Fibroblast of the aortic adventitia (primary cell): Measurements from ENCODE around the gene DENND1A. TPM values are rescaled to one million over a fixed set of nuclear protein-coding genes. Genes with fewer than 3 reads are reported as not detected.

Experiments
- DNase-seq: peaks from one replicate; pipeline ENCODE4 v3.0.0-alpha.2; 2010; ENCODE audit warnings: low read depth
- H3K4me3 ChIP-seq: 2 replicates; pipeline ENCODE4 v1.5.1; 2011; ENCODE audit warnings: low read depth, mild to moderate bottlenecking, control low read depth, low read length, moderate library complexity
- total RNA-seq: library from RNA; depleted of rRNA; stranded (reverse); fragments of >200 nt; gene quantifications from 2 replicates; pipeline ENCODE4 v1.2.3, GENCODE V29; 2012; ENCODE audit warnings: low replicate concordance
- TF ChIP-seq, protein P1 (sequence below): IDR thresholded peaks from 2 replicates; pipeline ENCODE4 v1.5.1; 2011; ENCODE audit warnings: mild to moderate bottlenecking, low read length, control low read depth, inconsistent platforms; ENCODE audit not compliant: insufficient read depth

Gene DENND1A
- total RNA-seq, 1 donor, result 27.7 TPM

DNA sequence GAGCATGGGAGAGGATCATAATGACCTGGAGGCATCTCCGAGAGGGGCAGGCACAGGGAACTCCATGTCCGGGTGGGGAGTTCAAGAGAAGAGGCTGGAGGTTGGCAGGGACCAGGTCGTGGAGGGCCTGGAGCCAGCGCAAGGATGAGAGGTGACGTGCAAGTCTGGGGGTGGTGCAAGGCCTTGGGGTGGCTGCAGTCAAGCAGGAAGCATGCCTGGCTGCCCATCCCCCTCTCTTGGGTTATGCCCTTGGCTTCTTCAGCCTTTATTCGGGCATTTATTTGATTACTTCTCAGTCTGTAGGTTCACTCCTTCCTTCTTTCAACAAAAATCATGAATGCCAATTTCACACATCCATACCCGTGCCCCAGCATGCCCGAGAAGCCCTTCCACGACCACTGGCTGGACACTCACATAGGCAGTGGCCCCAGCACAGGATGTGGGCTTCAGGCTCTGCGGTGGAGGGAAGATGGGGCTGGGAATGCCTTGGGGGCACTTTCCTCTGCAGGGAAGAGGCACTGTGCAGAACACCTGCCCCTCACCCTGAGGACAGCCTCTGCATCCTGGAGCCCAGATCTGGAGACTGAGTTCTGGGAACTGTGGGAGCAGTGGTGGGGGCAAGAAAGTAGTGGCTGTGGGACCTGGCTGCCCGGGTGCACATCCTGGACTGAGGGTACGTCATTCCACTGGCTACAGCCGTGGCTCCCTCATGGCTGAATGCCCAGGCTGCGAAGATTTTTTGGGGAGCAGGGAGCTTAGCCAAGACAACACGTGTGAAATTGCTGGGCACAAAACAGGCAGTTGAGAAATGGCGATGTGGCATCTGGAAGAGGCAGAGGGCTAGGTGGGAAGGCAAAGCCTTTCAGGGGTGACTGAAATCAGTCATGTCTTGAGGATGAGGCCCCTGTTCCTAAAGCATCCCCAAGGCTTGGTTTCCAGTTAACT is 535.4 kb downstream of the DENND1A start:
- TF ChIP-seq, protein P1, sequence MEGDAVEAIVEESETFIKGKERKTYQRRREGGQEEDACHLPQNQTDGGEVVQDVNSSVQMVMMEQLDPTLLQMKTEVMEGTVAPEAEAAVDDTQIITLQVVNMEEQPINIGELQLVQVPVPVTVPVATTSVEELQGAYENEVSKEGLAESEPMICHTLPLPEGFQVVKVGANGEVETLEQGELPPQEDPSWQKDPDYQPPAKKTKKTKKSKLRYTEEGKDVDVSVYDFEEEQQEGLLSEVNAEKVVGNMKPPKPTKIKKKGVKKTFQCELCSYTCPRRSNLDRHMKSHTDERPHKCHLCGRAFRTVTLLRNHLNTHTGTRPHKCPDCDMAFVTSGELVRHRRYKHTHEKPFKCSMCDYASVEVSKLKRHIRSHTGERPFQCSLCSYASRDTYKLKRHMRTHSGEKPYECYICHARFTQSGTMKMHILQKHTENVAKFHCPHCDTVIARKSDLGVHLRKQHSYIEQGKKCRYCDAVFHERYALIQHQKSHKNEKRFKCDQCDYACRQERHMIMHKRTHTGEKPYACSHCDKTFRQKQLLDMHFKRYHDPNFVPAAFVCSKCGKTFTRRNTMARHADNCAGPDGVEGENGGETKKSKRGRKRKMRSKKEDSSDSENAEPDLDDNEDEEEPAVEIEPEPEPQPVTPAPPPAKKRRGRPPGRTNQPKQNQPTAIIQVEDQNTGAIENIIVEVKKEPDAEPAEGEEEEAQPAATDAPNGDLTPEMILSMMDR, result no peak
- no peak for DNase-seq

DNA sequence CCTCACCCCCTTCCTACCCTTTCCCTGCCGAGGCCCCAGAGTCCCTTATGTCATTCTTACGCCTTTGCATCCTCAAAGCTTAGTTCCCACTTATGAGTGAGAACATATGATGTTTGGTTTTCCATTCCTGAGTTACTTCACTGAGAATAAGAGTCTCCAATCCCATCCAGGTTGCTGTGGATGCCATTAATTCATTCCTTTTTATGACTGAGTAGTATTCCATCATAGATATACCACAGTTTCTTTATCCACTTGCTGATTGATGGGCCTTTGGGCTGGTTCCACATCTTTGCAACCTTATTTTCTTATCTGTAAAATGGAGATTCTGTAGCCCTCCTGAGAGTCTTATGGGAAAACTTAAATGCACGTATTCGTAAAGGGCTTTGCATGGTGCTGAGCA is 537.1 kb downstream of the DENND1A start:
- TF ChIP-seq, protein P1, result no peak
- no peak overlapping the region for H3K4me3 ChIP-seq
- no peak for DNase-seq

More for the DNA sequence above, 535.4 kb downstream of the DENND1A start:
- no peak overlapping the region for H3K4me3 ChIP-seq

DNA sequence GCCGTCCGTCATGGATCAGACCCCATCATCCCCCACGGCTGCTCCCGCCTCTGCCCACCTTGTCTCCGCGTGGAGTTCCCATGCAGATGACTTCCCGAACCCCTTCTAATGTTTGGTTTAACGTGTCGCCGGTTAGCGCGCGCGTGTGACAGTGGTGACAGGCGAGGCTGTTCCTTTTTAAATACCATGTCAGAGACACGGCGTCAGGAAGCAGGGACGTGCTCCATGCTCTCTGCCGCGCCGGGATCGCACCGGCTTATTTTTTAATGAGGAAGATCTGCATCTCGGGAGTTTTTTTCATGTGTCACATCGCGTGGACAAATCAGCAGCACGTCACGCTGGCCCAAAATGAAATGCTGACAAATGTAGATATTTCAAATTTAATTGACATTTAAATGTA is 538.0 kb downstream of the DENND1A start:
- no peak for DNase-seq
- H3K4me3 ChIP-seq, result no peak overlapping the region
- TF ChIP-seq, protein P1, result no peak

DNA sequence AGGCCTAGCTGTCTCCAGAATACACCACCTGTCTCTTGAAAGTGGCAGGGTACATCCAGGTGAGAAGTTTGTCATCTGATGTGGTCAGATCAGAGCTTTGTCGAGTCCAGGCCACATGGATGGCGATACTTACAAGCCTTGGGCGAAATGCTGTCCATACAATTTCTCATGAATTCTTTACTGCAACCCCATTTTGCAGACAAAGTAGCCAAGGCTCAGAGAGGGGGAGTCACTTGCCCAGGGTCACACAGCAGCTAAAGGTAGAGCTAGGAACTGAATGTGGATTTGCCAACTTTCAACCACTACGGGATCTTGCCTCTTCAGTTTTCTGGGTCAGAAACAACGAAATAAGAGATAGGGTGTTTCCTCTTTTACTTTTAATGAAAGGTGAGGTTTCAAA is 538.7 kb downstream of the DENND1A start:
- DNase-seq, result no peak
- no peak overlapping the region for H3K4me3 ChIP-seq
- TF ChIP-seq, protein P1, result no peak

DNA sequence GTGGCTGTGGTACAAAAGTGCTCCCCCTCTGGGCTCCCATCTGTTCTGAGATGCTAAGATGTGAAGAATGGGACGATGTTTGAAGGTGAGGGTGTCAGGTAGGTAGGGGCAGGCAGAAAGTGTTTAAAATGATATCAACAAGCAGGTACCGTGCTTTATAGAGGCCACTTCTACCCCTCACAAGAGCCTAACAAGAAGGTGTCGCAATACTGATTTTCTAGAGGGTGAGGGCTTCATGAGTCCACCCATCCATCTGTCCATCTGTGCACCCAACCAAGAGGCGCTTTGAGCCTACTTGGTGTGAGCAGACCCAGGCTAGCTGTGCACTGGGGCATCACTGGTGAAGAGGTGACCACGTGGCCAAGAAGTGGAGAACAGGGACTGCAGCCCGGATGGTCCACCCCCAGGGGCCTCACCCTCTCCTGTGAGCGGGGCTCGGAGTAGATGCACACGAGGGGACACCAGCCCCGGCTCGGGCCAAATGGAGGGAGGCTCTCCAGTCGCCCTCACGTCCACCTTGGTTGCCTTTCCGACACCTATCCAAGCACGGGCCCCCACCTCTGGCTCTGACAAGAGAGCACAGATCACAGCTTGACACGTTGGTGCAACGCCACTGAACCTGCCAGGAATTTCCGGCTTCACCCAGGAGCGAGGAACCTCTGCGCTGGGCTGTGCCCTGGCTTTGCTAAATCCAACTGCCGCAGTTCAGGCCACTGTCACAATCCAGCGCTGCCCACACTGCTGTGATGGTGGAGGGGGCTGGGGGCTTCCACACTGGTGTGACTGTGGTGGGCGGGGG is 539.4 kb downstream of the DENND1A start:
- TF ChIP-seq, protein P1, result no peak
- DNase-seq, result no peak
- H3K4me3 ChIP-seq, result no peak overlapping the region

DNA sequence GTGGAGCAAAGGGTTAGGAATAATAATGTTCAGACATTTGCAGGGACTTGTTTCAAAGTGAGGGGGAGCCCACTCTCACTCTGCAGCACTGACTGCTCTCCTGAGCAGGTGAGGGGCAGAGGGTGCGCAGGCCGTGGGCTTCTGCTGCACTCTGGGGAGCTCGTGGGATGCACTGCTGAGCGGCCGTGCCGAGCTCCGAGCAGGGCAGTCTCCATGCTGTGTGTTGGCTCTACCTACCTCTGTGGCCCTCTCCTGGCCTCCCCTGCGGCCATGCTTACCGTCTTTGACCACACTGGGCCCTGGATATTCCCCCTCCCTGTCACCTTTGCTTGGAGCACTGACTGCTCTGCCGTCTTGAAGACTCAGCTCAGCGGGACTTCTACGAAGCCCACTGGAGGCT is 540.2 kb downstream of the DENND1A start:
- TF ChIP-seq, protein P1, result no peak
- DNase-seq, result no peak
- no peak overlapping the region for H3K4me3 ChIP-seq
